Spleen (tissue), 7 donors: ENCODE data around the gene SYNDIG1.

Source experiments
- CTCF ChIP-seq, 11 experiments: fragments of 200-600 bp in 7 of 11; fragments of 450-650 bp in 4 of 11; sonication (generic) in 4 of 11; IDR thresholded peaks in 8 of 11; conservative IDR thresholded peaks in 3 of 11; 1 replicate in 7 of 11; 2 replicates in 4 of 11; pipeline versions ENCODE4 v1.4.0 to v1.8.0; 2016 to 2021; ENCODE audit warnings: antibody characterized with exemption in 11 of 11, inconsistent platforms in 4 of 11, mild to moderate bottlenecking in 1 of 11
- POLR2A ChIP-seq, 3 donors: fragments of 450-650 bp; IDR thresholded peaks; one replicate each; pipeline ENCODE4 v1.5.1; 2017; ENCODE audit warnings: antibody characterized with exemption in 3 of 3, mild to moderate bottlenecking in 1 of 3
- POLR2AphosphoS5 ChIP-seq, 3 donors: sonication (generic); formaldehyde crosslinking; IDR thresholded peaks; one replicate each; pipeline ENCODE4 v1.5.1; 2017; ENCODE audit warnings: antibody characterized with exemption in 3 of 3
- donor health status: DM: no; HTN: no; CAD: no; lungs with moderate emphysema.
- donor health status: DM: no; HTN: no; CAD: no.
- donor health status: DM: no; HTN: no; CAD: no.

GRCh38 chr20:24618739-24619138, 149.3 kb downstream of the SYNDIG1 start:
- TF ChIP-seq CTCF (IDR thresholded peaks at IDR 0.05 in 8 of 11, conservative IDR thresholded peaks at IDR 0.05 in 3 of 11): no peak
- no peak for TF ChIP-seq POLR2AphosphoS5 (IDR thresholded peaks at IDR 0.05)
- TF ChIP-seq POLR2A (IDR thresholded peaks at IDR 0.05): no peak
